Measurements from ENCODE around the gene ANK3.

The ANK3 gene

GRCh38 chr10:60369547-60369930, 20.1 kb downstream of the ANK3 start:
- CTCF ChIA-PET: no interaction called here
- POLR2A ChIA-PET (ENCODE audit: low non-redundant PET): no interaction called here
- no peak overlapping the region for H3K27ac ChIP-seq
- TF ChIP-seq, protein P1, sequence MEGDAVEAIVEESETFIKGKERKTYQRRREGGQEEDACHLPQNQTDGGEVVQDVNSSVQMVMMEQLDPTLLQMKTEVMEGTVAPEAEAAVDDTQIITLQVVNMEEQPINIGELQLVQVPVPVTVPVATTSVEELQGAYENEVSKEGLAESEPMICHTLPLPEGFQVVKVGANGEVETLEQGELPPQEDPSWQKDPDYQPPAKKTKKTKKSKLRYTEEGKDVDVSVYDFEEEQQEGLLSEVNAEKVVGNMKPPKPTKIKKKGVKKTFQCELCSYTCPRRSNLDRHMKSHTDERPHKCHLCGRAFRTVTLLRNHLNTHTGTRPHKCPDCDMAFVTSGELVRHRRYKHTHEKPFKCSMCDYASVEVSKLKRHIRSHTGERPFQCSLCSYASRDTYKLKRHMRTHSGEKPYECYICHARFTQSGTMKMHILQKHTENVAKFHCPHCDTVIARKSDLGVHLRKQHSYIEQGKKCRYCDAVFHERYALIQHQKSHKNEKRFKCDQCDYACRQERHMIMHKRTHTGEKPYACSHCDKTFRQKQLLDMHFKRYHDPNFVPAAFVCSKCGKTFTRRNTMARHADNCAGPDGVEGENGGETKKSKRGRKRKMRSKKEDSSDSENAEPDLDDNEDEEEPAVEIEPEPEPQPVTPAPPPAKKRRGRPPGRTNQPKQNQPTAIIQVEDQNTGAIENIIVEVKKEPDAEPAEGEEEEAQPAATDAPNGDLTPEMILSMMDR (conservative IDR thresholded peaks at IDR 0.05; ENCODE audit: low read depth): no peak
- no peak for DNase-seq (ENCODE audit: low spot score)

GRCh38 chr10:60368875-60369546, 20.7 kb downstream of the ANK3 start:
- TF ChIP-seq, protein P1 (conservative IDR thresholded peaks at IDR 0.05; ENCODE audit: low read depth): no peak
- ChIA-PET CTCF (no interaction called here), POLR2A (ENCODE audit: low non-redundant PET) (no interaction called here)
- H3K27ac ChIP-seq: no peak overlapping the region
- DNase-seq (ENCODE audit: low spot score): no peak

DNA sequence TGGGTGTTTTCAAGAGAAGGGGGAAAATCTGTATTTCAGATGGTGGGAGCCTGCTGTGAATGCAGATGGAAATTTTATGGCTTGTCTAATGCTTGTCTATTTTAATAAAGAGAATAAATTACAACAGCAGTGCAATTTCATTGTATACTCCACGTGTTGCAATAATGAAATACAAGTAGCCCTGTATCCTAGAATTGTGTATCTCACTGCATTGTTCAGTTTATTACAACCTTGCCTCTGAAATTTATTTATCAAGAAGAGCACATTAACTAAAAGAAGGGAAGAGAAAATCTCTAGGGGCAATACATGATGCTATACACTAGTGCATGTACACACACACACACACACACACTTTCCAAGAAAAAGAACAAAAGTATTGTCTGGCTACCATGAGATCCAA, 21.8 kb downstream of the ANK3 start:
- CTCF ChIA-PET: interaction anchor here (0.8 kb wide), 1 partner anchor 54 kb away, joined by 3 read pairs; no protein-coding TSS in a partner anchor
- DNase-seq (ENCODE audit: low spot score): no peak

DNA sequence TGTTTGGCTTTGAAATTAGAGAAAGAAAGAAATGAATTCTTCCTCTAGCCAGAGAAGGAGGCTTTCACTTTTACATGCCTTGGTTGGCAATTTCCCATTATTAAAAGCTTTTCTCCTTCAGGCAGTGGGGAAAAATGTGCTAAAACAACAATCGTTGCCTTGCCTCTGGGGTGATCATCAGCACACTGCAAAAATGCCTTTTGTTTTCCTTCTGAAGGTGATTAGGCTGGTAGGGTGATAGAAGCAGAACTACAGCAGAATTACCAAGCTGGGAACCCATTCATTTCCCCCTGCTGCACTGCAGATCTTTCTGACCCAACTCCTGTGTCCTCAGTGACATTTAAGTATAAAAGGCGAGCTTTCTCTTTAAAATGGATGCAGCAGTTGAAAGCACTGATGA, 22.2 kb downstream of the ANK3 start:
- TF ChIP-seq, protein P1 (conservative IDR thresholded peaks at IDR 0.05; ENCODE audit: low read depth): no peak

More for the DNA sequence above, 21.8 kb downstream of the ANK3 start:
- TF ChIP-seq, protein P1 (conservative IDR thresholded peaks at IDR 0.05; ENCODE audit: low read depth): no peak
- POLR2A ChIA-PET (ENCODE audit: low non-redundant PET): no interaction called here
- no peak overlapping the region for H3K27ac ChIP-seq

GRCh38 chr10:60367024-60367423, 22.7 kb downstream of the ANK3 start:
- TF ChIP-seq, protein P1 (conservative IDR thresholded peaks at IDR 0.05; ENCODE audit: low read depth): no peak
- CTCF ChIA-PET: no interaction called here

More for the DNA sequence above, 22.2 kb downstream of the ANK3 start:
- POLR2A ChIA-PET (ENCODE audit: low non-redundant PET): no interaction called here
- no peak for DNase-seq (ENCODE audit: low spot score)
- CTCF ChIA-PET: interaction anchor here (0.8 kb wide), 1 partner anchor 54 kb away, joined by 3 read pairs; no protein-coding TSS in a partner anchor
- no peak overlapping the region for H3K27ac ChIP-seq

GRCh38 chr10:60363187-60363586, 26.5 kb downstream of the ANK3 start:
- TF ChIP-seq, protein P1 (conservative IDR thresholded peaks at IDR 0.05; ENCODE audit: low read depth): no peak
- CTCF ChIA-PET: no interaction called here
- no peak overlapping the region for H3K27ac ChIP-seq
- DNase-seq (ENCODE audit: low spot score): no peak
- POLR2A ChIA-PET (ENCODE audit: low non-redundant PET): no interaction called here

More at GRCh38 chr10:60367024-60367423, 22.7 kb downstream of the ANK3 start:
- DNase-seq (ENCODE audit: low spot score): no peak
- POLR2A ChIA-PET (ENCODE audit: low non-redundant PET): no interaction called here
- no peak overlapping the region for H3K27ac ChIP-seq

Measured in RWPE1 (cell line).